GM20431 (cell line): ENCODE measurements around the gene CTLA4.

ENCODE experiments used
- in situ Hi-C: fragments of 300-500 bp; cut with MseI, MboI; formaldehyde crosslinking; loops from one replicate; pipeline ENCODE4 v1.15.0; 2020; ENCODE audit warnings: low sequenced_read_pairs; ENCODE audit not compliant: unreplicated experiment

CTLA4 gene

DNA sequence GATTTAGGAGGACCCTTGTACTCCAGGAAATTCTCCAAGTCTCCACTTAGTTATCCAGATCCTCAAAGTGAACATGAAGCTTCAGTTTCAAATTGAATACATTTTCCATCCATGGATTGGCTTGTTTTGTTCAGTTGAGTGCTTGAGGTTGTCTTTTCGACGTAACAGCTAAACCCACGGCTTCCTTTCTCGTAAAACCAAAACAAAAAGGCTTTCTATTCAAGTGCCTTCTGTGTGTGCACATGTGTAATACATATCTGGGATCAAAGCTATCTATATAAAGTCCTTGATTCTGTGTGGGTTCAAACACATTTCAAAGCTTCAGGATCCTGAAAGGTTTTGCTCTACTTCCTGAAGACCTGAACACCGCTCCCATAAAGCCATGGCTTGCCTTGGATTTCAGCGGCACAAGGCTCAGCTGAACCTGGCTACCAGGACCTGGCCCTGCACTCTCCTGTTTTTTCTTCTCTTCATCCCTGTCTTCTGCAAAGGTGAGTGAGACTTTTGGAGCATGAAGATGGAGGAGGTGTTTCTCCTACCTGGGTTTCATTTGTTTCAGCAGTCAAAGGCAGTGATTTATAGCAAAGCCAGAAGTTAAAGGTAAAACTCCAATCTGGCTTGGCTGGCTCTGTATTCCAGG lies at the start of gene CTLA4:
TSS of gene CTLA4 (plus strand) at position 211 of the 640 bp plus-strand sequence. CDS start at position 383, 172 bp downstream.
- in situ Hi-C loops, result no loop called here

DNA sequence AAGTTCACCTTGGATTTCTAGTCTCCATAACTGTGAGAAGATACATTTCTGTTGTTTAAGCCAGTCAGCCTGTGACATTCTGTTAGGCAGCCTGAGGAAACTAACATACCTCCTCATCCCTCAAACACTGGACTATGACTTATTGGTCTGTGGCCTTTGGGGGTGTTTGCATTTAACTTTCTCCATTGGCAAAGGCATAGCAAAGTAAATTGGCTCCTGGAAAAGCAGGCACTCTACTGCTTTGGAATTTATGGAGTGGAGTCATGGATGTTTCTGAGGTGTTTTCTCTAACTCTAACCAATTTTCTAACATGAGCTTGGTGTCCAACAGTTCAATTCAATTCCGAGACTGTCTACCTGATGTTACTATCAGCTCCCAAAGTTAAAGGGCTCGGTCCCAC lies 48.9 kb upstream of the CTLA4 start:
- in situ Hi-C loops, result loop anchor here (10.0 kb wide), 1 partner anchor 334 kb away; no protein-coding TSS in a partner anchor

DNA sequence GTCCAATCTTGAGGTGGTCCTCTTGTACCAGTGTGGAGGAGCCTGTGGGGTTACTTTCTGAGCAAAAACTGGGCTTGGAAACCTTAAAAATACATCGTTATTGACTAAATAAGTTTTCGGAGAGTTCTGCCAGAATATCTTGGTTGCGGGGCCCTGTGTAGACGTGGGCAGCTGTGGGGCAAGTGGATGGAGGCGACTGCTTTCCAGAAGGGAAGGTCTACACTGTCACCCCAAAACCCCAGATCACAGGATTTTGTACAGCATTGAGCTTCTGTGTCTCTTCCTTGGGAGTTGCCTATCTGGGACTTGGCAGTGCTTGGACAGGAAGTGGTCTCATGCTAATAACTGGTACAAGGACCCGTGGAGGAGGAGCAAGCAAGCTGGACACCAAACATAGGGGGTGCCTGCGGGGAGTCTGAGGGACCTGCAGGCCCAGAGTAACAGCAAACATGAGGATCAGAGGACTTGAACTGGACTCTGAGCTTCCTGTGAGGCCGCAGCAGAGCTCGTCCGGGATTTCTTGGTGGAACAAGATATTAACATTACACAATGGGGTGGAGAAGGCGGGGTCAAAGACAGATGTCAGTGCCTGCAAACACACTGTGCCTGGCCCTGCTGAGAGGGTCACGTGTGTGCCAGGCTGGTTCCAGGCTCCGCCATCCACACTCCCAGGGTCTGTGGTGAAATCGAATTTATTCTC lies 48.0 kb upstream of the CTLA4 start:
- in situ Hi-C loops, result loop anchor here (10.0 kb wide), 1 partner anchor 335 kb away; no protein-coding TSS in a partner anchor

DNA sequence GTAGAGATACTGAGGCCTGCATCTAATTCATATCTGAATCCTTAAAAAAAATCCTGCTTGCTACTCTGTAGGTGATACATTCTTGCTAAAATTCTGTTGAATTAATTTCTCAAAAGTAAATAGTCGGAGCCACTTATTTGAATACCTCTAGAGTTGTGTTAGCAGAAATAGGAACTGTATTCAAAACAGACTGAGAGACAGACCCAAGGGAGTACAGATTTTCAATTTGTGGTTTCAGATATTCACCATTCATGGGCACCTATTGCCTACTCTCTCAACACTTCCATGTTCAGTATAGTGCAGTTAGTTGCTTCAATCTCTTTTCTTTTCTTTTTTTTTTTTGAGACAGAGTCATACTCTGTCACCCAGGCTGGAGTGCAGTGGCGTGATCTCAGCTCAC lies 46.6 kb upstream of the CTLA4 start:
- in situ Hi-C loops, result no loop called here

DNA sequence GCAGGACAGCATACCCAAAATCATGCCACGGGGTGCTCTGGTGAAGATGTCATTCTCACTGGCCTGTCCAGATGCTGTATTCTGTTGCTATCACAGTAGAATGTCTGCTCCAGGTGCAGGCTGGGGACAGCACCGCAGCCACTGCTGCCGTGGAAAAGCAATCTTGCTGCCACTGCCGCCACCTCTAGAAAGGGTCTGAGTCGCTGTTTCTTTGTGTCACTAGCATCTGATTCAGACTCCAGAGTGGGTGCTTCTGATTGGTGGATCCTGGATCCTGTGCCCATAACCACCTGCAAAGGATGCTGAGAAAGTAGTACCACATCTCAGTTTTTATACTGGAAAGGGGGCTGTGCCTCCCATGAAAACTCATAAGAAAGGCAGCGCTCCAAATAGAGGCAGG lies 45.3 kb upstream of the CTLA4 start:
- in situ Hi-C loops, result no loop called here

DNA sequence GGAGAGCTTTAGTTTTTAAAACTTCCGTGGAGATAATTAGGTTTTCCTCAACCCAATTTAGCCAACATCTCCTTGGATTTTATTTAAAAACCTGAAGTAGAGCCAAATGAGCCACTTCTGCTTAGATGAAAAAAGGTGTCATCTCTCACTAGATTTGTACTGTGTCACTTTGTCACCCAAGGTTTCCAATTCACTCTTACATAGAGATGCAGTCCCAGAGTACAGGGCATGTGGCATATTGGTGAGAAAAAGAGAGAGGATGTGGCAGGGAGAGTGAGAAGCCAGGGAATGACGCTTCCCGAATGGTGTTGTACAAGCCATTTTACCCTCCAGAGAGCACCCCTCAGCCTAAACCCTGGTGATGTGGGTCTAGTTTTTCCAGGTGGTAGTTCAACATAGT lies 44.4 kb upstream of the CTLA4 start:
- in situ Hi-C loops, result no loop called here

DNA sequence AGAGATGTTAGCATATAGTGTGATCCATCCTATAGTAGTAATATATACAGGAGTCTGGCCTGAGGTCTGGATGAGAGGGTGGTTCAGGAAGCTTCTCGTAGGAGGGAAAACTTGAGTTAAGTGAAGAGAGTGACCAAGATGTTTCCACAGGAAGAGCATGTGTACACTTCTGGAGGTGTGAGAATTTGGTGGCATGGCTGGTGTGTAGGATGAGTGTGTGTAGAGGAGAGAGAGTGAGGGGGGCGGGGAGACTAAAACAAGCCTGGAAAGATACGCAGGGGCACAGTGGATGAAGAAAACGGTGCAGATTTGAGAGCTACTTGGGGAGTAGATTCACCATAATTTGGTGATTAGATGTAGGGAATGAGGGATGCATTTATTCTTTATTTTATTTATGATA lies 43.5 kb upstream of the CTLA4 start:
- in situ Hi-C loops, result no loop called here

DNA sequence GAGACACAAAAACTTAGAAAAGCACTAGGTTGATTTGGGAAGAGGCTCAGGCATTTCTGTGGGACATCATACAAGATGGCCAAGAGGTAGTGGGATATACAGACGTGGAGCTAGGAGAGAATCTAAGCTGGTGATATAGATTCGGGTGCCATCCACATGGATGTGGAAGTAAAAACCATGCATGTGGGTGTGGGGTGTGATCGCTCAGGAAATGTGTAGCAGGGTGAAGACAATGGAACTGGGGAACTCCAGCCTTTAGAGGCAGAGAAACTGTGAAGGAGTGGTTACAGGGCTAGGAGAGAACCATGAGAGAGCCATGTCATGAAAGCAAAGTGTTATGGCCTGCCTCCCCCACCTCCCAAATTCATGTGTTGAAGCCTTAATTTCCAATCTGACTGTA lies 43.0 kb upstream of the CTLA4 start:
- in situ Hi-C loops, result no loop called here

DNA sequence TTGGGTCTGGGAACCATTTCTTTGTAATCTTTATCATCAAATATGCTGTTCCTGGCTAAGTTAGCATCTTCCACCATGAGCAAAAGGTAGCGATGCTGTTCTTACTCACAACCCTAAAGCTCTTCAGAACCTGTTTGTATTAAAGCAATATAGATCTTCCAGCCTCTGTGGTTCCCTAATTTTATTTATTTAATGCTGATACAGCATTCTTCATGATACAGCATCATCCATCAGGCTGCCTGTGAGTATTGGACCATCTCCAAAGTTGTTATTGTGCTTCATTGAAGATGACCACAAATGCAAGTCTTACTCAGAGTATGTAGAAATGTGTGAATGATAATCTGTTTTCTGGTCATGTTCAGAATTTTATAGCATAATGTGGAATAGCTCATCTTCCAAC lies 40.9 kb upstream of the CTLA4 start:
- in situ Hi-C loops, result no loop called here

DNA sequence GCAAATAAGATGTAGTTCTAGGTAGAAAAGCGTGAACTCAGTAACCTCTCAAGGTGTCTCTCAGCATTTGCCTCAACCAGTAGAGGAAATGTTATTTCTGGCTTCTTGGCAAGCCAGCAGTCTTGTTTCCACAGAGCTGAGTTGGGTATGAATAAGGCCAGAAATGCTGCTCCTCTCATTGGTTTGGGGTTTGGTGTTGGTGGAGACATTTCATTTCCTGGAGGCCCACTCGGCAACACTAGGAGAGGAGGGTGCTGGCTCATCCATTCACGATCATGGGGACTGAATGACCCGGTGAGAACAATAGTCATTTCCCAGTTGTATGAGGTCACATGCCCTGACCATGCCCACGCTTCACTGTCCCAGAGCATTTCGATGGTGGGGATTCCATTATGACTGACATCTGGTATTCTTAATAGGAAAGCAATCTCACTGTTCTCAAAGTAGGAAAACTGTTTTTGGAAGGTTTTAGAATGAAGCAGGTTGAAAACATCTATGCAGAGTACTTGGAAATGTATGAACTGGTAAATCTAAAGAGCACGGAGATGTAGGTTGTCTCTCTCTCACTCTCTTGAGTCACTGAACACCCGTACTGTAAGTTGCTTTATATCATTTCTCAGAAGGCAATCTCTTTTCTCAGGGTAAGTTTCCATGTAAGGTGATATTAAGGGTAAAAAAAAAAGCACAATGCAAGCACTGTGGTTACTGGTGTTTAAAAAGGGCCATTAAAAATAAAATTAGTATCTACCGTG lies 37.1 kb upstream of the CTLA4 start:
- in situ Hi-C loops, result no loop called here

DNA sequence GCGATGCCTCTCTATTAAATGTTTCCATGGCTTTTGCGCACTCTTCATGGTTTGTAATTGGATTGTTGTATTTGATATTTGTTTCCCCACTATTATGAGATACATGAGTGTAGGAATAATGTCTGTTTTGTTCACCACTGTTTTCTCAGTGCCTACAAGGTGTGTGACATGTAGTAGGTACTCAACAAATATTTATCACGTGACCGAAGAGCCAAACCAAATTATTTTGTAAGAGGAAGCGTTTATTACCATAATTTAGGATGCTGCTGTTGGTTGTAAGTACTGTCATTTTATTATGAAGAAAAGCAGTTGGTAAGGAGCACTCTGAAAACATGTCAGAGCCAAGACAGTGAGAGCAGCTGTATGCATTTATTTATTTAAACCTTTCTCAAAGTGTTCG lies 32.2 kb upstream of the CTLA4 start:
- in situ Hi-C loops, result no loop called here

DNA sequence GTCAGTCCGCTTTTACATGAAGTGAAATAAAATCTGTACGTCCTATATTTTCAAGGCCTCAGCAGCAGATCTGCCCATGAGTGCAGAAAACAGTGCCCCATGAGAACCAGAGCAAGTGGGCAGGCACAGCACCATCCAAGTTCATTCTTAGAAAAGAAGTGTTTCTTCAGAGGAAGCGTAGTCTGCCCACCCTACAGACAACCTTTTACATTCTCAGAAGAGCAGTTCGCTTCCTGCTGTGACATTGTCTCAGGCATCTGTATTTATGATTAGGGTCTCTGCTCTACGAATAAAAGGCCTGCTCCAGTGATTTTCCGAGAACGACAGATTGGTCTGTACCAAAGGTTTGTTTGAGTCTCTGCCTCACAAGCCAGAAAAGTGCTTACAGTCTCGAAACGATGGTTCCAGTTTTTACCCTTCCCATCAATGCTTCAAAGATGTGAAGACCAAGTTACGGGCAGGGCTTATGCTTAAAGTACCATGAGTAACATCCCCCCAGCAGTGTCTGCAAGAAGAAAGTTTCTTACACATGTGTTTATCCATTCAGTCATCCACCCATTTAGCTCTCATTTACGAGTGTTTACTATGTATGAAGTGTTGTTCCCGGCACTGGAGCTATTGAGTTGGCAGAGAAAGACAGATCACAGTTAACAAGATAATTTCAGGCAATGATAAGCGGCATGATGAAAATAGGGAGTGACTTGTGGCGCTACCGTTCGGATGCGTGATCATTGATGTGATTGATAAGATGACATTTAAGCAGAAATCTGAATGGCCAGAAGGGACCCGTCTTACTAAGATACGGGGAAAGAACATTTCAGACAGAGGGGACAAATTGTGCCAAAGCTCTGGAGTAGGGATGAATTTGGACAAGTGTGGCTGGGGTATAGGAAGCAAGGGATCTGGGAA lies 31.4 kb upstream of the CTLA4 start:
- in situ Hi-C loops, result no loop called here

DNA sequence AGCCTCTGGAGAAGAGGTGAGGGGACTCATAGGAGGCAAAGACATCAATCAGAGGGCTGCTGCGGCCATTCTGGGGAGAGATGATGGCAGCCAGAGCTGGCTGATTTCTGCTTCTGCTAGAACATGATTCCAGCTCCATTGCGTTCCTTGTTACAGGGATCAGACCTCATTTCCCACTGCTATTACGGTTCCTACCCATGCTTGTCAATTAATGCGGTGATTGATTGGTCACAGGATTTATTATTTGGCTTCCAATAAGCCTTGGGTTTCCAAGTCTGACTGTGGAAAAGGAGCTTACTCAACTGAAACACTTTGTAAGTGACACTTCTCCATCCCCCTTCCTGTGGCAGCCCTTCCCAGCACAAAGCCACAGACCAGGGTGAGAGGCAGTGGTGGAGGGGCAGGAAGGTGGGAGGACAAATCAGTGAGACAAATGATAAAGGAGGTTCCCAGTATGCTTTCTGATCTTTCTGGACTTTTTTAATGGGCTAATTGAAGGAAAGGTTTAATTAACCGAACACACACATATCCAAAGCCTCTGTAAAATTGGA lies 26.8 kb upstream of the CTLA4 start:
- in situ Hi-C loops, result no loop called here

DNA sequence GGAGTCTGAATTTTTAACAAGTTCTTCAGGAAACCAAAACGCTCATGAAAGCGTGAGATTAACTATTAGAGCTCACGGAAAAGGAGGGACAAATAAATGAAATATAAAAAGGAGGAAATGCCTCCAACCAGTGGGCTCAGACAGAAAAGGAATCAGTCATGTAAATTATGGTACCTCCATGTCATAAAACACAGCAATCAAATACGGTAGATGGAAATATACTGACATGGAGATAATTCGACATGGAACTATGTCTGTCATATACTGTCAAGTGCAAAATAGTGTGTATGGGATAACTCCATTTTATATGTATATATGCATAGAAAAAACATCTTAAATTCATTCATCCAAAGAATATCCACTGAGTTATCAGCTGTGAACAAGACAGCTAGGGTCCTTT lies 25.9 kb upstream of the CTLA4 start:
- in situ Hi-C loops, result no loop called here

DNA sequence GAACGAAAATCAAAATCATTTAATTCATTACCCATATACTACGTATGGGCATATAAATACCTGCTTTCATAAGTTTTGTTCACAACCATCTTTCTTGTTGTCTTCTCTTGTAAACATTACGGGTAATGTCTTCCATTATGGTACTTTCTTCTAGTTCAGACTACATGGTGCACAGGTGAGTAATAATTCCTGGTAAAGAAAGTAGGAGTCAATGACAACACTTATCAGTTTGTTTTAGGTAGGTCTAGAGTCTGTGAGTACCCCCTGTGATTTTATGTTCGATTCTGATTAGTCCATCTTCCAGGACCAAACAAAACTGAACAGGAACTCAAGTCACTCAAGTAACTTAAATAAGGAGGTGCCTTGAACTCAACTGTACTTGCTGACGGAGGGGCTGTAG lies 25.2 kb upstream of the CTLA4 start:
- in situ Hi-C loops, result no loop called here

DNA sequence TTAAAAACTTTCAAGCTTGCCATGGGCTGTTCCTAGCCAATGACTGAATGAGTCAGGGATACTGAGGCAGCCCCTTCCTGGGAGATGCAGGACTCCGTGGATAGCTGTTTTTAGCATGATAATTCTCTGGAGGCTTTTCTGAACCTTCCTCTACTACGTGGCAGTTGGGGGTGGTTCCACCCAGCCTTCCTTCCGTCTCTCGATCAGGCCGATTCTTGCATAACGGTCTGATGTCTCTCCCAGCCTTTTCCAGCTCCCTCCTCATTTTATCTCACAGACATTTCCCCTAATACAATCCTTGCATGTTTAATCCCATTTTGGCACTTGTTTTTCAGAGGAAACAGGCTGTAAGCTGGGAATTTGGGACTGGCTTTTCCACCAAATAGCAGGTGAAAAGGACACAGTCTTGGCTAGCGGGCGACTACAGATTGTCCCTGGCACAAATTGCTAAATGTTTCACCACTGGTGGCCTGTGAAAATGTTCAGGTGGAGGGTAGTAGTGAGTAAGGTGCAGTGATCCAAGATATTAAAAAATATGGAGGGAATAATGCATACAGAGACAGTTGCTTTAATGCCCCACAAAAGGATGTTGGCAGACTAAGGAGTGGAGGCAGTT lies 21.0 kb upstream of the CTLA4 start:
- in situ Hi-C loops, result no loop called here

DNA sequence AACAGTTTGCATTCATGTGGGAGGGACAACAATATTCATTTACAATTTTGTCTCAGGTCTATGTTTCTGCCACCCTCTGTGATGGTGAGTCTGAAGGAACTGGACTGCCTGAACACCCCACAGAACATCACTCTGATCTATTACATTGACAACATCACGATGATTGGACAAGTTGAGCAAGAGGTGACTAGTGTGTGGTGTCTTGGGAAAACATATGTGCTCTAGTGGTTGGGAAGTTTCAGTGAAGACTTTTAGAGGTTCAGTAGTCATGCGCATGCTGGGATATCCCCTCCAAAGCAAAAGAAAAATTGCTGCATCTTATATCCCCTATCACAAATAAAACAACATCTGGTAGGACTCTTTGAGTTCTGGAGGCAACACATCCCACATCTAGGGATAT lies 18.6 kb upstream of the CTLA4 start:
- in situ Hi-C loops, result no loop called here

DNA sequence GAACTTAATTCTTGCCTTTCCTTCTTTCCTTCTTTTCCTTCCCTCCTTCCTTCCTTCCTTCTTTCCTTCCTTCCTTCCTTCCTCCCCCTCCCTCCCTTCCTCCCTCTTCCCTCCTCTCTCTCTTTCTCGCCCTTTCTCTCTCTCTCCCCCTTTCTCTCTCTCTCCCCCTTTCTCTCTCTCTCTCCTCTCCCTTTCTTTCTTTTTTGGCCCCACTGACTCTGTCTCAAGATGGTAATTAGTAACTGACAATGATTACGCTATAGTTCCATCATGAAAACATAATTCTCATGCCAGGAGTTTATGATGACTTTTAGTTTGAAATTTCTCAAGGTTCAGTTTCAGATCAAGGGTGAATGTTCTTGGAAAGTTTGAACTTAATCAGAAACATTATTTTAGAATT lies 14.8 kb upstream of the CTLA4 start:
- in situ Hi-C loops, result no loop called here

DNA sequence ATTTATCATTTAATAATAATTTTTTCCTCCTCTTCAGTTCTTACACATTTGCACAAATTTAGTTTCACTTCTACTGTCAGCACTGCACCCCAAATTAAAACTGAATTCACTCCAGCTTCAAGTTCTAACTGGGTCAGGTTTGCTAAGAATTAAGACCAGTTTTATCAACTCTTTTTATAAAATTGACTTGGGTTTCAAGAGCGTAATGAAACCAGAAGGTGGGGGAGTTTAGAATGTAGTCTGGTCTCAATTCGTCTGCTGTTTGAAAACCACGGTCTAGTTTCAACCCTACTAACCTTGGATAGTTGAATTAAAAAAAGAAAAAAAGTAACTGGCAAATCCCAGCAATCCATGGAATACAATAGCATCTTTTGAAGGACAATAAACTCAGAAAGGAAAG lies 14.3 kb upstream of the CTLA4 start:
- in situ Hi-C loops, result no loop called here

DNA sequence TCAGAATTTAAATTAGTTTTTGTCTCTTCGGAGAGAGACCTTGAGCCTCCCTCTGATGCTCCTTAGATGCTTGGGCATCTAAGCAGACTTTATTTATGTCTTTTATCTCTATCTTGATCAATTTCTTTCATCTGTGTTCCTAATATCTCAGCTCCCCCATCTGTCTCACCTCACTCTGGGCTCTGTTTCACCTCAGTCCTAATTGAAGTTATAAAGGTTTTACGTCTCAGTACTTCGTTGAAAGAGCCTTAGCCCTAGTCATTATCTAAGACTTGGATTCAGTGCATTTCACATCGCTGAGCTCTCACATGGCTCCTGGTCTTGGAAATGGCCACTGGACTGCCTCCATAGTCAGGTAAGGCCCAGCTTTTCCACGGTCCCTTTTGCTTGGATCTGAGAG lies 13.8 kb upstream of the CTLA4 start:
- in situ Hi-C loops, result no loop called here
